GM18870 (cell line): Measurements from ENCODE around the gene AREG.

Source experiments
- ATAC-seq: cut with Tn5 transposase; IDR thresholded peaks from one replicate; pipeline ENCODE4 v1.9.1; 2021; ENCODE audit warnings: moderate library complexity; ENCODE audit not compliant: unreplicated experiment

Gene AREG

GRCh38 chr4:74501579-74501978 lies 56.6 kb downstream of the AREG start:
- ATAC-seq = no peak

GRCh38 chr4:74503580-74503979 lies 58.6 kb downstream of the AREG start:
- no peak for ATAC-seq

GRCh38 chr4:74504212-74504611 lies 59.3 kb downstream of the AREG start:
- ATAC-seq = no peak
